ENCODE results near the gene PCGF2.

Gene PCGF2

DNA sequence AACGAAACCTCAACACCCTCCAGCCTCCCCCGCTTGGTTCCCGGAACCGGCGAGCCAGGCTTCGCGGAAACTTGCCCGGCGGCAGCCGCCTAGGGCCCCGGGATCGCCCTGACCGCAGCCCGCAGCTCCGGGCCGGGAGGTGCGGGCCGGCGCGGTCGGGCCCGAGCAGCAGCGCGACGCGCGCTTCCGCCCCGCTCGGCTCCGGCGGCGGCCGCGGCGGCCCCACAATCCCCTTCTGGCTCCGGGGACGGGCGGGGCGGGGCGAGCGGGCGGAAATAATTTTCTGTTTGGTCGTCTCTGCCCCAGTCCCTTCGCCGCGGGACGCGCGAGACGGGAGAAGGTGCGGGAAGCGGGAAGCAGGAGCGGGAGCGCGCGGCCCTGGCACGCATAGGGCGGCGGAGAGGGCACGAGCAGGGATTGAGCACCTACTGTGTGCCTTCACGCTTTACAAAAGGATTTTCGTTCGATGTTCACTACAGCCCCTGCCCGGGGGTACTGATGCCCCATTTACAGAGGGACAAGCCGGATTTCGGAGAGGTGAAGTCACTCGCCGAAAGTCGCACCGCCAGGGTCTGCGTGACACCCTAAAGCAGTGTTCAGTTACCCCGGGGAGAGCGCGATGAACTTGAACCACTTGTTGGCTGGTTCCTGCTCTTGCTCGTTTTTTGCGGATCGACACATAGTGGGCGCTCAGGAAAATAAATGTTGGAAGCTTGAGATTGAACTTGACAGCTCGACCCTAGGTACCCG lies 45.8 kb downstream of the PCGF2 start:
- peak; percentile 74 to 79 (median 76) for DNase-seq

GRCh38 chr17:38701504-38702165 lies 46.5 kb downstream of the PCGF2 start:
- DNase-seq = peak; percentile 51 to 75 (median 61)

GRCh38 chr17:38698760-38699159 lies 49.4 kb downstream of the PCGF2 start:
- DNase-seq = no peak

- no peak for DNase-seq
Measured at GRCh38 chr17:38697061-38697820, 50.9 kb downstream of the PCGF2 start.

GRCh38 chr17:38693700-38694329 lies 54.3 kb downstream of the PCGF2 start:
- no peak for DNase-seq

DNA sequence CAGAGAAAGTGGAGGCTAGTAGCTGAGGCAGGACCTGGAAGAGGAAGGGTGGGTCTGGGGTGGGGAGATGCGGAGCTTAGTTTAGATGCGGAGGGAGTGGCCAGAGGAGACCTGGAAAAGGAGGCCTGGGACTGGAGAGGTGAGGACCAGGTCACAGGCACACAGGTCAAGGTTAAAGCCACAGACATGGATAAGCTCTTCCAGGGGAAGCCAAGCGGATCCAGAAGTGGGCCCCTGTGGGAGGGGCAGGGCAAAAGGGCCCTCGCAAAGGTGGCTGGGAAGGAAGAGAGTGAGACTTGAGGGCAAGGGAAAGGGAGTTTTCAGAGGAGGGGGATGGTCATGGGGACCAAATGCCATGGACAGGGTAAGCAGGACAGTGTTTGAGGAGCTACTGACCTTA lies 57.0 kb downstream of the PCGF2 start:
- DNase-seq = no peak

DNA sequence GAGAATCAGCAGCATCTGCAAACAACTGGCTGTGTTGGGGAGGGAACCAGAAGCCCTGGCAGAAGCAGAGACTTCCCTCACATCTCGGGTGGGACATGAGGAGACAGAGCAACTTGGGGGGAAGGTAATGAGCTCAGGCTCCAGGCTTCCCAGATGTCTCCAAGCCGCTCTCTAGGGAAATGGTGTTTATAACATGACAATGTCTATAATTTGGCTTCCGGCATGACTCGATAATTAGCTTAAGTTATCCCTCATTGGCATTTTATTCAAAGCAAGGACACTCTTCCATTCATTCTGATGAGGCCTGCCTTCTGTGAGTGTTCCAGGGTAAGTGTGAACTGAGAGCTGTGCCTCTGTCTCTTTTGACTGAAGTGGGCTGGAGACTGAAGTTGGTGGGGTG lies 57.8 kb downstream of the PCGF2 start:
- DNase-seq = no peak

DNA sequence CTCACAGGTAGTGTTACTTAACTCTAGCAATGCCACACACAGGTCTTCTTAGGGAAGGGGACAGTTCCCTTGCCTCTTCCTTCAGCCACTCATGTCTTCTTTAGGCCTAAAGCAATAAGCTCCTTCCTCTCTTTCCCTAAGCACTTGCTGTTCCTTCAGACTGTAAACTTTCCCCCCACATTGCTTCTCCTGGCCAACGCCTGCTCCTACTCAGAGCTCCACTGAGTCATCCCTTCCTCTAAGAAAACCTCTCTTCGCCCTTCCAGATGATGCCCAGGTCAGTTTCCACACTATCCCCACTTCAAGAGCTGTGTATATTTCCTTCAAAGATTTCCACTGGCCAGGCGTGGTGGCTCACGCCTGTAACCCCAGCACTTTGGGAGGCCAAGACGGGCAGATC lies 60.9 kb downstream of the PCGF2 start:
- DNase-seq = no peak

- no peak for DNase-seq
Measured at GRCh38 chr17:38685491-38685890, 62.6 kb downstream of the PCGF2 start.
